IMR-90 (cell line): ENCODE data around the gene MCM5. TPM values are rescaled to one million over a fixed set of nuclear protein-coding genes. Genes with fewer than 3 reads are reported as not detected.

ENCODE experiments used
- polyA plus RNA-seq, 3 experiments: library from polyadenylated mRNA; depleted of rRNA; stranded (reverse); fragments of >200 nt; gene quantifications; 2 replicates each; pipeline ENCODE4 v1.2.3, GENCODE V29; 2012; ENCODE audit warnings: low replicate concordance in 1 of 3
- total RNA-seq: library from RNA; depleted of rRNA; stranded (reverse); fragments of >200 nt; gene quantifications from 2 replicates; pipeline ENCODE4 v1.2.3, GENCODE V29; 2012; rRNA removed

MCM5 gene
- total and polyA plus RNA-seq, 2 of the 4 experiments (the other 2 are of a cell fraction): 43.0 to 58.6 TPM

Other genes with a start within 250 kb of the MCM5 start
- gene HMGXB4, start 142.6 kb upstream of the MCM5 start, total RNA-seq: 11.8 and 17.2 TPM in 2 replicates
- 16.5 and 18.5 TPM in 2 replicates for gene HMGXB4, start 142.6 kb upstream of the MCM5 start, polyA plus RNA-seq (2012; rRNA removed)
- gene TOM1, start 100.2 kb upstream of the MCM5 start, total RNA-seq: 38.0 and 39.4 TPM in 2 replicates
- gene TOM1, start 100.2 kb upstream of the MCM5 start, polyA plus RNA-seq (2012; rRNA removed): 46.4 and 48.5 TPM in 2 replicates
- 16.4 and 23.1 TPM in 2 replicates for gene HMOX1, start 19.0 kb upstream of the MCM5 start, total RNA-seq
- 49.9 and 50.5 TPM in 2 replicates for gene HMOX1, start 19.0 kb upstream of the MCM5 start, polyA plus RNA-seq (2012; rRNA removed)
- gene RASD2, start 140.7 kb downstream of the MCM5 start, total RNA-seq: under 0.01 TPM in 2 replicates
- 0.32 and 0.36 TPM in 2 replicates for gene RASD2, start 140.7 kb downstream of the MCM5 start, polyA plus RNA-seq (2012; rRNA removed)
- not detected in 2 replicates for gene MB, start 217.2 kb downstream of the MCM5 start, total RNA-seq
- gene MB, start 217.2 kb downstream of the MCM5 start, polyA plus RNA-seq (2012; rRNA removed): not detected in 2 replicates
- gene APOL6, start 248.3 kb downstream of the MCM5 start, total RNA-seq: 7.2 TPM in 2 replicates
- gene APOL6, start 248.3 kb downstream of the MCM5 start, polyA plus RNA-seq (2012; rRNA removed): 0.86 and 1.2 TPM in 2 replicates